ENCODE data around the gene FNDC3B. TPM values are rescaled to one million over a fixed set of nuclear protein-coding genes. Genes with fewer than 3 reads are reported as not detected.

FNDC3B gene
- total and polyA plus RNA-seq, 2 donors (not counting 1 experiment from before 2014, with no cell fraction given), result 1.2 to 9.2 TPM

DNA sequence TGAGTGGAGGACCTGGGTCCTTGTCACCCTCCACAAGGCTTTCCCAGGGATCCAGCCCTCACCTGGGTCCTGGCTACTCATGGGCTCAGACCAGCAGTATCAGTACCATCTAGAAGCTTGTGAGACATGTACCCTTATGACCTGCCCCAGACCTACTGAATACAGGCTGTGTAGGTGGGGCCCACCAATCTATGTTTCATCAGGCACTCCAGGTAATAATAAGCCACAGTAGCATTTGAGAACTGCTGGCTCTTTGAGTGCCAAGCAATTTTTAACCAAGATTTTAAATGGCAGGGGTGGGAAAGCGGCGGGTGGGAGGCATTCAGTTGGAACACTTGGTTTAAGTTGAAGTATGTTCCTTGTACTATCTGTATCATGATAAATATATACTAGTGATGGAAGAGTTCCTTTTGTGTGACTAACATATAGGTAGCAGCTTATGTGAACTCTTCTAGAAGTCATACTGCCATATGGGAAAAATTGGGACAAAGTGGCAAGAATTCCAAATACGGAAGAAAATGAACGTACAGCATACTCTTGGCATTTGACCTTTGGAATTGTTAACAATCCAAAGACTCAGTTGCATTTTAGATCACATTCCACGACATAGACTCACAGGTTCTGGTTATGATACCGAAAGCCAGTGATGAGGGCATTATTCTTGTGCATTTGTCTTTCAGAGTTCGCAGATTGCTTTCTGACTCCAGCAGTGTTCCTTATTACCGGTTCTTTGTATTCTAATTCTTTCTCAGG lies 218.4 kb downstream of the FNDC3B start:
- no peak overlapping the region for H3K27ac Mint-ChIP-seq
- H2AFZ ChIP-seq (ENCODE audit: insufficient read depth, low read depth, low read length, poor library complexity, severe bottlenecking), result no peak overlapping the region
- H3K4me2 ChIP-seq (replicated peaks; ENCODE audit: low read depth, low read length, poor library complexity, severe bottlenecking), result no peak overlapping the region
- DNase-seq (no peak), ATAC-seq (ENCODE audit: low read depth) (no peak)
- H3K27ac ChIP-seq (ENCODE audit: low read length in 2 of 2), result no peak overlapping the region
- CTCF ChIA-PET, result no interaction called here
- H3K4me3 Mint-ChIP-seq, result no peak overlapping the region
- intact Hi-C loops (cut with micrococcal nuclease), result no loop called here
- no peak overlapping the region for H3K4me3 ChIP-seq (ENCODE audit: control extremely low read depth in 1 of 5, extremely low read depth in 1 of 5, insufficient read depth in 1 of 5, low read depth in 2 of 5, low read length in 4 of 5)
- H3K9ac ChIP-seq (ENCODE audit: low read length), result no peak overlapping the region
- no peaks in the 10 kb centered on the region for H3K9me3 Mint-ChIP-seq (ENCODE audit: insufficient read depth)
- TF ChIP-seq EZH2 (IDR thresholded peaks at IDR 0.05; ENCODE audit: borderline replicate concordance, insufficient read depth, low read depth, low read length, poor library complexity, severe bottlenecking) (no peak), CTCF (IDR thresholded peaks at IDR 0.05) (no peak)
- no peaks in the 10 kb centered on the region for H3K4me1 Mint-ChIP-seq
- POLR2A ChIA-PET, result no interaction called here
- no peaks in the 10 kb centered on the region for H3K27me3 Mint-ChIP-seq
- no peaks in the 10 kb centered on the region for H3K36me3 ChIP-seq (replicated peaks in 1 of 2; ENCODE audit: control extremely low read depth in 1 of 2, control insufficient read depth in 1 of 2, extremely low read depth in 1 of 2, insufficient read depth in 2 of 2, low read length in 1 of 2)
- no peaks in the 10 kb centered on the region for H3K4me1 ChIP-seq (ENCODE audit: control insufficient read depth in 2 of 2, insufficient read depth in 2 of 2, low read length in 2 of 2)
- 97% methylated on average over 6 of the region's 8 CpGs for WGBS (ENCODE audit: insufficient coverage)
- no peaks in the 10 kb centered on the region for H3K9me3 ChIP-seq (ENCODE audit: control extremely low read depth in 1 of 3, control insufficient read depth in 2 of 3, insufficient read depth in 1 of 3, low read length in 2 of 3)
- no peaks in the 10 kb centered on the region for H3K79me2 ChIP-seq (ENCODE audit: control insufficient read depth, insufficient read depth, low read length)
- H4K20me1 ChIP-seq (ENCODE audit: control insufficient read depth, insufficient read depth, low read length, poor library complexity, severe bottlenecking), result no peaks in the 10 kb centered on the region
- no peaks in the 10 kb centered on the region for H3K27me3 ChIP-seq (replicated peaks in 1 of 4; ENCODE audit: control extremely low read depth in 1 of 4, control insufficient read depth in 3 of 4, insufficient read depth in 4 of 4, low read length in 3 of 4)

GRCh38 chr3:172258624-172259023 lies 219.2 kb downstream of the FNDC3B start:
- DNase-seq (no peak), ATAC-seq (ENCODE audit: low read depth) (no peak)
- Histone ChIP-seq H3K9ac (ENCODE audit: low read length) (no peak overlapping the region), H3K27me3 (replicated peaks in 1 of 4; ENCODE audit: control extremely low read depth in 1 of 4, control insufficient read depth in 3 of 4, insufficient read depth in 4 of 4, low read length in 3 of 4) (no peaks in the 10 kb centered on the region), H3K79me2 (ENCODE audit: control insufficient read depth, insufficient read depth, low read length) (no peaks in the 10 kb centered on the region), H3K4me3 (ENCODE audit: control extremely low read depth in 1 of 5, extremely low read depth in 1 of 5, insufficient read depth in 1 of 5, low read depth in 2 of 5, low read length in 4 of 5) (no peak overlapping the region), H3K36me3 (replicated peaks in 1 of 2; ENCODE audit: control extremely low read depth in 1 of 2, control insufficient read depth in 1 of 2, extremely low read depth in 1 of 2, insufficient read depth in 2 of 2, low read length in 1 of 2) (no peaks in the 10 kb centered on the region), H3K4me2 (replicated peaks; ENCODE audit: low read depth, low read length, poor library complexity, severe bottlenecking) (no peak overlapping the region), H3K9me3 (ENCODE audit: control extremely low read depth in 1 of 3, control insufficient read depth in 2 of 3, insufficient read depth in 1 of 3, low read length in 2 of 3) (no peaks in the 10 kb centered on the region), H3K4me1 (ENCODE audit: control insufficient read depth in 2 of 2, insufficient read depth in 2 of 2, low read length in 2 of 2) (no peaks in the 10 kb centered on the region), H2AFZ (ENCODE audit: insufficient read depth, low read depth, low read length, poor library complexity, severe bottlenecking) (no peak overlapping the region), H3K27ac (ENCODE audit: low read length in 2 of 2) (no peak overlapping the region), H4K20me1 (ENCODE audit: control insufficient read depth, insufficient read depth, low read length, poor library complexity, severe bottlenecking) (no peaks in the 10 kb centered on the region)
- Mint-ChIP-seq H3K27me3 (no peaks in the 10 kb centered on the region), H3K9me3 (ENCODE audit: insufficient read depth) (no peaks in the 10 kb centered on the region), H3K27ac (no peak overlapping the region), H3K4me3 (no peak overlapping the region), H3K4me1 (no peaks in the 10 kb centered on the region)
- TF ChIP-seq CTCF (IDR thresholded peaks at IDR 0.05) (no peak), EZH2 (IDR thresholded peaks at IDR 0.05; ENCODE audit: borderline replicate concordance, insufficient read depth, low read depth, low read length, poor library complexity, severe bottlenecking) (no peak)
- POLR2A ChIA-PET, result no interaction called here
- WGBS (ENCODE audit: insufficient coverage), result 100% methylated on average over 1 of the region's 3 CpGs
- intact Hi-C loops (cut with micrococcal nuclease), result no loop called here
- CTCF ChIA-PET, result no interaction called here

All from B cell (primary cell).